ENCODE data around the gene INPPL1.
"Not testable (repeated sequence)": the region's sequence is repeated elsewhere in the genome, so short reads cannot be mapped to it uniquely, and the experiment has no call there.

Gene INPPL1
- total RNA-seq: 95.1 to 115 (median 110) reads per million in 3 donors

- H3K9me3 ChIP-seq (ENCODE audit: control insufficient read depth, low read length): no peaks in the 10 kb centered on the region
- H3K4me1 ChIP-seq (ENCODE audit: control insufficient read depth, insufficient read depth, low read length, poor library complexity, severe bottlenecking): peaks cover 20% of the 10 kb centered on the region
- DNase-seq: peak in 1 of 3 donors; percentile 24
- H3K36me3 ChIP-seq (ENCODE audit: control insufficient read depth, insufficient read depth, low read length): peaks cover 11% of the 10 kb centered on the region
- H3K27ac ChIP-seq (ENCODE audit: insufficient read depth, low read length, poor library complexity, severe bottlenecking): peak within 1 kb of the TSS; percentile 87
- peak within 1 kb of the TSS; percentile 96 for H3K4me3 ChIP-seq (ENCODE audit: insufficient read depth, low read depth, low read length, poor library complexity, severe bottlenecking)
- no peaks in the 10 kb centered on the region for H3K27me3 ChIP-seq (replicated peaks; ENCODE audit: control insufficient read depth, insufficient read depth, low read length, poor library complexity, severe bottlenecking)
These were observed at the start of gene INPPL1 for GRCh38 chr11:72224564-72225410. INPPL1 (plus strand) TSS chr11:72224767; CDS start chr11:72224985, 218 bp downstream.

GRCh38 chr11:72177656-72178055 lies 46.9 kb upstream of the INPPL1 start:
- H3K4me1 ChIP-seq (ENCODE audit: control insufficient read depth, insufficient read depth, low read length, poor library complexity, severe bottlenecking): no peaks in the 10 kb centered on the region

GRCh38 chr11:72179049-72179803 lies 45.3 kb upstream of the INPPL1 start:
- H3K9me3 ChIP-seq (ENCODE audit: control insufficient read depth, low read length): no peaks in the 10 kb centered on the region
- H3K27ac ChIP-seq (ENCODE audit: insufficient read depth, low read length, poor library complexity, severe bottlenecking): no peak overlapping the region
- no peak for DNase-seq
- no peaks in the 10 kb centered on the region for H3K4me1 ChIP-seq (ENCODE audit: control insufficient read depth, insufficient read depth, low read length, poor library complexity, severe bottlenecking)
- H3K4me3 ChIP-seq (ENCODE audit: insufficient read depth, low read depth, low read length, poor library complexity, severe bottlenecking): no peak overlapping the region
- H3K27me3 ChIP-seq (replicated peaks; ENCODE audit: control insufficient read depth, insufficient read depth, low read length, poor library complexity, severe bottlenecking): no peaks in the 10 kb centered on the region
- H3K36me3 ChIP-seq (ENCODE audit: control insufficient read depth, insufficient read depth, low read length): no peaks in the 10 kb centered on the region

More at GRCh38 chr11:72177656-72178055, 46.9 kb upstream of the INPPL1 start:
- DNase-seq: no peak
- Histone ChIP-seq H3K27me3 (replicated peaks; ENCODE audit: control insufficient read depth, insufficient read depth, low read length, poor library complexity, severe bottlenecking) (no peaks in the 10 kb centered on the region), H3K27ac (ENCODE audit: insufficient read depth, low read length, poor library complexity, severe bottlenecking) (no peak overlapping the region), H3K4me3 (ENCODE audit: insufficient read depth, low read depth, low read length, poor library complexity, severe bottlenecking) (no peak overlapping the region), H3K9me3 (ENCODE audit: control insufficient read depth, low read length) (no peaks in the 10 kb centered on the region), H3K36me3 (ENCODE audit: control insufficient read depth, insufficient read depth, low read length) (no peaks in the 10 kb centered on the region)

DNA sequence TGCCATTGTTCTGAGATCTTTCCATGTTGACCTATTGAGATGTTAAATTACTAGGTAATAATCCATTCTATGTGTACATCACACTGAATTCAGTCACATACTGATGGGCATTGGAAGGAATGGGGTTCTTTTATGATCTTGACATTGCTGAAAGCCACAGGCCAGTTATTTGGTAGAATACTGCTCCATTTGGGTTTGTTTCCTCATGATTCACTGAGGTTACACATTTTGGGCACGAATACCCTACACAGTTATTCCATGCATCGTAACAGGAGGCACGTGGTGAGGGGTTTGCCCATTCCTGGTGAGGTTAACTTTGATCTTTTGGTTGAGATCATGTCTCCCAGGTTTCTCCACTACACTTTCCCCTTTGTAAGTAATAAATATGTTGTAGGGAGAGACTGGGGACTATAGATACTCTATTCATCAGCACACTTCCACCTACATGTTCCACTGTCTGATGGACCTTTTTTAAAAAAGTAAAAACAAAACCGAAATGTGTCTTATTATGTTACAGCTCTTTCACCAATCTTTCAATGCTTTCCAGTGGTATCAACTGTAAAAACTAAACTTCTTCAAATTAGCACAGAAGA lies 44.7 kb upstream of the INPPL1 start:
- Histone ChIP-seq H3K4me3 (ENCODE audit: insufficient read depth, low read depth, low read length, poor library complexity, severe bottlenecking) (no peak overlapping the region), H3K4me1 (ENCODE audit: control insufficient read depth, insufficient read depth, low read length, poor library complexity, severe bottlenecking) (no peaks in the 10 kb centered on the region), H3K27me3 (replicated peaks; ENCODE audit: control insufficient read depth, insufficient read depth, low read length, poor library complexity, severe bottlenecking) (no peaks in the 10 kb centered on the region), H3K36me3 (ENCODE audit: control insufficient read depth, insufficient read depth, low read length) (no peaks in the 10 kb centered on the region), H3K9me3 (ENCODE audit: control insufficient read depth, low read length) (no peaks in the 10 kb centered on the region), H3K27ac (ENCODE audit: insufficient read depth, low read length, poor library complexity, severe bottlenecking) (no peak overlapping the region)
- no peak for DNase-seq

GRCh38 chr11:72180892-72181552 lies 43.5 kb upstream of the INPPL1 start:
- not testable (repeated sequence) for H3K4me1 ChIP-seq (ENCODE audit: control insufficient read depth, insufficient read depth, low read length, poor library complexity, severe bottlenecking); H3K4me3 ChIP-seq (ENCODE audit: insufficient read depth, low read depth, low read length, poor library complexity, severe bottlenecking); H3K36me3 ChIP-seq (ENCODE audit: control insufficient read depth, insufficient read depth, low read length); H3K27me3 ChIP-seq (replicated peaks; ENCODE audit: control insufficient read depth, insufficient read depth, low read length, poor library complexity, severe bottlenecking); DNase-seq; H3K9me3 ChIP-seq (ENCODE audit: control insufficient read depth, low read length); H3K27ac ChIP-seq (ENCODE audit: insufficient read depth, low read length, poor library complexity, severe bottlenecking)

- H3K36me3 ChIP-seq (ENCODE audit: control insufficient read depth, insufficient read depth, low read length); H3K9me3 ChIP-seq (ENCODE audit: control insufficient read depth, low read length); DNase-seq; H3K27me3 ChIP-seq (replicated peaks; ENCODE audit: control insufficient read depth, insufficient read depth, low read length, poor library complexity, severe bottlenecking); H3K4me3 ChIP-seq (ENCODE audit: insufficient read depth, low read depth, low read length, poor library complexity, severe bottlenecking); H3K27ac ChIP-seq (ENCODE audit: insufficient read depth, low read length, poor library complexity, severe bottlenecking); H3K4me1 ChIP-seq (ENCODE audit: control insufficient read depth, insufficient read depth, low read length, poor library complexity, severe bottlenecking): not testable (repeated sequence)
These were observed 43.0 kb upstream of the INPPL1 start for GRCh38 chr11:72181553-72181958.

DNA sequence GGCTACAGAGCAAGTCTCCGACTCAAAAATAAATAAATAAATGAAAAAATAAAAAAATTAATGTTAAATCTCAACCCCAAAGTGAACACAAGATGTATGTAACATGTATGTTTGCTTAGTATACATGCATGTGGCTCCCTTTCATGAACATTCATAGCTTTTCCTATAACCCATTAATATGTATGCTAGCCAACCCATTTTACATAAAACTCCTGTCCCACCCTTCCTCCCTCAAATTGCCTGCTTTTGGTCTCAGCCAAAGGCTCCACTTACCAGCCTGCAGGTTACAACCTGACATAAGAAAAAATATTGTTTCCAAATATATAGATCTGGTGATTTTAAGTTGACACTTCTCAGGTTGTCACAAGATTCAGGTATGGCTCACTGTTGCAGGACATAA lies 36.3 kb upstream of the INPPL1 start:
- no peaks in the 10 kb centered on the region for H3K27me3 ChIP-seq (replicated peaks; ENCODE audit: control insufficient read depth, insufficient read depth, low read length, poor library complexity, severe bottlenecking)
- no peaks in the 10 kb centered on the region for H3K9me3 ChIP-seq (ENCODE audit: control insufficient read depth, low read length)
- H3K27ac ChIP-seq (ENCODE audit: insufficient read depth, low read length, poor library complexity, severe bottlenecking): no peak overlapping the region
- H3K4me3 ChIP-seq (ENCODE audit: insufficient read depth, low read depth, low read length, poor library complexity, severe bottlenecking): no peak overlapping the region
- H3K4me1 ChIP-seq (ENCODE audit: control insufficient read depth, insufficient read depth, low read length, poor library complexity, severe bottlenecking): no peaks in the 10 kb centered on the region
- no peak for DNase-seq
- no peaks in the 10 kb centered on the region for H3K36me3 ChIP-seq (ENCODE audit: control insufficient read depth, insufficient read depth, low read length)

DNA sequence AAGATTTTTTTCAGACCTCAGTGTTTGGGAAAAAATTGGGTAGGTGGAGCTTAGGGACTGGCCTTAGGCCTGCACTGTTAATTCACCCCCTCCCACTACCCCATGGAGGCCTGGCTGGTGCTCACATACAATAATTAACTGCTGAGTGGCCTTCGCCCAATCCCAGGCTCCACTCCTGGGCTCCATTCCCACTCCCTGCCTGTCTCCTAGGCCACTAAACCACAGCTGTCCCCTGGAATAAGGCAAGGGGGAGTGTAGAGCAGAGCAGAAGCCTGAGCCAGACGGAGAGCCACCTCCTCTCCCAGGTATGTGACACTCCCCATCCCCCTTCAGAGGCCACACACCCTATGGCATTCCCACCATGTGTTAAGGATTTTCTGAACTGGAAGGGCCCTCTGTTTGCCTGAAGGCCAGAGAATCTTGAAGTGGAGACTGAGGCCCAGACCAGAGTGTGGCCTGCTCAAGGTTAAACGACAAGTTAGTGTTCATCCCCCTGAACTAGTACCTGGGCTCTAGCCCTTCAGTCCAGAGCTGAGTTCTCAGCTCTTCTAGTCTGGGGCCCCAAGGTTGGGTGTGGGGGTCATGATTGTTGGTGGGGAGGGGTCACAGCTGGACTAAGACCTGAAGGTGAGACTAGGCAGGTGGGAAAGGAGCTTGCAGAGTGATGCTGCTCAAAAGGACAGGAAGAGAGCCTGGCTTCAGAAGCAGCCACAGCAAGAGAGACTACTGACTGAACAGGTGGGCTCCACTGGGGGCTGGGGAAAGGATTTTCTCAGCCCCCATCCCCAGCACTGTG lies 34.9 kb upstream of the INPPL1 start:
- Histone ChIP-seq H3K27ac (ENCODE audit: insufficient read depth, low read length, poor library complexity, severe bottlenecking) (no peak overlapping the region), H3K36me3 (ENCODE audit: control insufficient read depth, insufficient read depth, low read length) (no peaks in the 10 kb centered on the region), H3K9me3 (ENCODE audit: control insufficient read depth, low read length) (no peaks in the 10 kb centered on the region), H3K4me3 (ENCODE audit: insufficient read depth, low read depth, low read length, poor library complexity, severe bottlenecking) (no peak overlapping the region), H3K27me3 (replicated peaks; ENCODE audit: control insufficient read depth, insufficient read depth, low read length, poor library complexity, severe bottlenecking) (no peaks in the 10 kb centered on the region), H3K4me1 (ENCODE audit: control insufficient read depth, insufficient read depth, low read length, poor library complexity, severe bottlenecking) (no peaks in the 10 kb centered on the region)
- no peak for DNase-seq

DNA sequence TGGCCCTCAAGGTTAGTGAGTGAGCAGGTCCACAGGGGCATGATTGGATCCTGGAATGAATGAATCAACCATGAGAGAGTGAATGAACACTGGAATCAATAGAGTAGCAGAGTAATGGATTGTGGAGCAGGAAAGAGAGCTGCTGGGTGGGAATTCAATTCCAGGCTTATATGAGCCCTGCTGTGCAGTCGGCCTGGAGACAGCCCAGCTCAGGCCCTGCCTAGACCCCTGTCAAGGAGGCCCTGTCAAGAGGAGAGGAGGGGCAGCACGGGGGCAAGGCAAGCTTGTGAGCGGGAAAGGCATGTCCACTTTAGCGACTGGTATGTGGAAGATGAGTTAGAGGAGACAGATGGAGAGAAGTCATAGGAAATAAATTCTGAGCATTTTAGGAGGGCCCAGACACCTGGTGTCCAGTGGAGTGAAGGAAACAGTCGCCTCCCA lies 33.9 kb upstream of the INPPL1 start:
- H3K9me3 ChIP-seq (ENCODE audit: control insufficient read depth, low read length): no peaks in the 10 kb centered on the region
- no peak for DNase-seq
- no peak overlapping the region for H3K27ac ChIP-seq (ENCODE audit: insufficient read depth, low read length, poor library complexity, severe bottlenecking)
- H3K4me1 ChIP-seq (ENCODE audit: control insufficient read depth, insufficient read depth, low read length, poor library complexity, severe bottlenecking): no peaks in the 10 kb centered on the region
- no peaks in the 10 kb centered on the region for H3K36me3 ChIP-seq (ENCODE audit: control insufficient read depth, insufficient read depth, low read length)
- H3K4me3 ChIP-seq (ENCODE audit: insufficient read depth, low read depth, low read length, poor library complexity, severe bottlenecking): no peak overlapping the region
- no peaks in the 10 kb centered on the region for H3K27me3 ChIP-seq (replicated peaks; ENCODE audit: control insufficient read depth, insufficient read depth, low read length, poor library complexity, severe bottlenecking)
